ENCODE measurements around the gene SLC30A9. TPM values are rescaled to one million over a fixed set of nuclear protein-coding genes. Genes with fewer than 3 reads are reported as not detected.

SLC30A9 gene
- total and polyA plus RNA-seq, 10 of the 15 experiments (the other 5 are each of a cell fraction or from before 2014, with no cell fraction given), result 12.1 to 75.9 (median 46.6) TPM

- no peak for TF ChIP-seq CUX1 (IDR thresholded peaks at IDR 0.05; ENCODE audit: insufficient replicate concordance, low read depth, low read length)
- no peak for TF ChIP-seq MTA3 (IDR thresholded peaks at IDR 0.05; ENCODE audit: borderline replicate concordance, low read length)
- no peak for TF ChIP-seq GABPA (IDR thresholded peaks at IDR 0.05; ENCODE audit: low read depth)
These were observed 98.1 kb downstream of the SLC30A9 start (continued) for GRCh38 chr4:42088386-42088785.

- no peak for ATAC-seq
- no peak overlapping the region for H3K4me3 ChIP-seq
- no peak overlapping the region for H3K27ac ChIP-seq (ENCODE audit: control insufficient read depth, insufficient read depth)
- H3K79me2 ChIP-seq (ENCODE audit: control insufficient read depth, insufficient read depth, low read length), result no peaks in the 10 kb centered on the region
- ChIA-PET RAD21 (ENCODE audit: unreplicated experiment) (no interaction called here), CTCF (no interaction called here), POLR2A (no interaction called here), SMC1A (ENCODE audit: uncharacterized antibody, unreplicated experiment) (no interaction called here)
- no peaks in the 10 kb centered on the region for H3K27me3 ChIP-seq (replicated peaks in 1 of 2; ENCODE audit: control insufficient read depth in 2 of 2, insufficient read depth in 2 of 2, low read length in 1 of 2)
- WGBS (ENCODE audit: insufficient coverage, insufficient replicate concordance, low lambda C conversion rate, missing lambda C conversion rate), result 65% methylated on average over 8 of the region's 8 CpGs
- H3K4me1 ChIP-seq (ENCODE audit: control insufficient read depth, insufficient read depth, low read length), result no peaks in the 10 kb centered on the region
- no peak overlapping the region for H3K9ac ChIP-seq (ENCODE audit: control insufficient read depth, insufficient read depth, low read length)
- no peaks in the 10 kb centered on the region for H4K20me1 ChIP-seq (ENCODE audit: control insufficient read depth, insufficient read depth)
- intact Hi-C loops (cut with micrococcal nuclease; ENCODE audit: unreplicated experiment), result no loop called here
- no TSS peak for BruUV-seq (replicated peaks)
- H2AFZ ChIP-seq (ENCODE audit: control insufficient read depth, low read depth, low read length), result no peak overlapping the region
- no peak for DNase-seq (ENCODE audit: low read depth, low spot score)
- no peaks in the 10 kb centered on the region for H3K9me3 ChIP-seq (replicated peaks; ENCODE audit: control insufficient read depth, insufficient read depth, low read length)
- no peak for FAIRE-seq
- in situ Hi-C loops (cut with MboI), result no loop called here
- H3K4me2 ChIP-seq (ENCODE audit: control insufficient read depth, insufficient read depth), result no peak overlapping the region
- H3K36me3 ChIP-seq (ENCODE audit: control insufficient read depth in 2 of 2, insufficient read depth in 2 of 2, low read length in 1 of 2), result no peaks in the 10 kb centered on the region
- no peak for TF ChIP-seq USF2 (IDR thresholded peaks at IDR 0.05; ENCODE audit: borderline replicate concordance, low read depth, low read length)
- TF ChIP-seq CBFB (IDR thresholded peaks at IDR 0.05; ENCODE audit: low read depth), result no peak
- no peak for TF ChIP-seq SPI1 (IDR thresholded peaks at IDR 0.05; ENCODE audit: borderline replicate concordance, insufficient read depth, low read depth, low read length)
- no peak for TF ChIP-seq ZNF384 (IDR thresholded peaks at IDR 0.05; ENCODE audit: borderline replicate concordance, low read depth, low read length)
- no peak for TF ChIP-seq SKIL (IDR thresholded peaks at IDR 0.05; ENCODE audit: low read depth, poor library complexity, severe bottlenecking)
- TF ChIP-seq IRF5 (IDR thresholded peaks at IDR 0.05; ENCODE audit: borderline replicate concordance), result no peak
- TF ChIP-seq RAD51 (IDR thresholded peaks at IDR 0.05), result no peak
- no peak for TF ChIP-seq ZNF207 (IDR thresholded peaks at IDR 0.05; ENCODE audit: borderline replicate concordance)
- no peak for TF ChIP-seq ZNF24 (IDR thresholded peaks at IDR 0.05)
- TF ChIP-seq NFIC (IDR thresholded peaks at IDR 0.05; ENCODE audit: low read depth, low read length), result no peak
These were observed 111.2 kb downstream of the SLC30A9 start for GRCh38 chr4:42101446-42101975.
